ENCODE data around the gene RBKS. TPM values are rescaled to one million over a fixed set of nuclear protein-coding genes. Genes with fewer than 3 reads are reported as not detected.

Gene RBKS
- total and polyA plus RNA-seq, 2 of the 8 experiments (the other 6 are each of a cell fraction or from before 2014, with no cell fraction given), result 1.1 to 1.5 TPM

DNA sequence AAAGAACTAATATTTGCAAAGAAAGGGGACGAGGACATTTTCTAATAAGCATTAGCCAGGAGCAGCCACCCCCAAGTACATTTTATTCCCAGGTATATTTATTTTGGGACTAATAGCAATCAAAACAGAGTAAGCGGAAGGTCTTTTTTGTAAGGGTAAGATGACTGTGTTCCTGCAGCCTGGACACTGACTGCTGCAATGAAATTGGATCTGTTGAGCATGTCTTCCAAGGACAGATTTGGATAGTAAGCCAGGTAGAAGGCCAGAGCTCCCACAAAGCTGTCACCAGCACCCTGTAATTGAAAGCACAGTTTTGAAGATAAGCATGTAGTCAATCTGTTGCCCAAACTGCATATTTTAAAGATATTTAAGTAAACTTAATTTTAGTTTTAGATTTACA is 108.7 kb downstream of the RBKS start (continued):
- TF ChIP-seq, protein P1, sequence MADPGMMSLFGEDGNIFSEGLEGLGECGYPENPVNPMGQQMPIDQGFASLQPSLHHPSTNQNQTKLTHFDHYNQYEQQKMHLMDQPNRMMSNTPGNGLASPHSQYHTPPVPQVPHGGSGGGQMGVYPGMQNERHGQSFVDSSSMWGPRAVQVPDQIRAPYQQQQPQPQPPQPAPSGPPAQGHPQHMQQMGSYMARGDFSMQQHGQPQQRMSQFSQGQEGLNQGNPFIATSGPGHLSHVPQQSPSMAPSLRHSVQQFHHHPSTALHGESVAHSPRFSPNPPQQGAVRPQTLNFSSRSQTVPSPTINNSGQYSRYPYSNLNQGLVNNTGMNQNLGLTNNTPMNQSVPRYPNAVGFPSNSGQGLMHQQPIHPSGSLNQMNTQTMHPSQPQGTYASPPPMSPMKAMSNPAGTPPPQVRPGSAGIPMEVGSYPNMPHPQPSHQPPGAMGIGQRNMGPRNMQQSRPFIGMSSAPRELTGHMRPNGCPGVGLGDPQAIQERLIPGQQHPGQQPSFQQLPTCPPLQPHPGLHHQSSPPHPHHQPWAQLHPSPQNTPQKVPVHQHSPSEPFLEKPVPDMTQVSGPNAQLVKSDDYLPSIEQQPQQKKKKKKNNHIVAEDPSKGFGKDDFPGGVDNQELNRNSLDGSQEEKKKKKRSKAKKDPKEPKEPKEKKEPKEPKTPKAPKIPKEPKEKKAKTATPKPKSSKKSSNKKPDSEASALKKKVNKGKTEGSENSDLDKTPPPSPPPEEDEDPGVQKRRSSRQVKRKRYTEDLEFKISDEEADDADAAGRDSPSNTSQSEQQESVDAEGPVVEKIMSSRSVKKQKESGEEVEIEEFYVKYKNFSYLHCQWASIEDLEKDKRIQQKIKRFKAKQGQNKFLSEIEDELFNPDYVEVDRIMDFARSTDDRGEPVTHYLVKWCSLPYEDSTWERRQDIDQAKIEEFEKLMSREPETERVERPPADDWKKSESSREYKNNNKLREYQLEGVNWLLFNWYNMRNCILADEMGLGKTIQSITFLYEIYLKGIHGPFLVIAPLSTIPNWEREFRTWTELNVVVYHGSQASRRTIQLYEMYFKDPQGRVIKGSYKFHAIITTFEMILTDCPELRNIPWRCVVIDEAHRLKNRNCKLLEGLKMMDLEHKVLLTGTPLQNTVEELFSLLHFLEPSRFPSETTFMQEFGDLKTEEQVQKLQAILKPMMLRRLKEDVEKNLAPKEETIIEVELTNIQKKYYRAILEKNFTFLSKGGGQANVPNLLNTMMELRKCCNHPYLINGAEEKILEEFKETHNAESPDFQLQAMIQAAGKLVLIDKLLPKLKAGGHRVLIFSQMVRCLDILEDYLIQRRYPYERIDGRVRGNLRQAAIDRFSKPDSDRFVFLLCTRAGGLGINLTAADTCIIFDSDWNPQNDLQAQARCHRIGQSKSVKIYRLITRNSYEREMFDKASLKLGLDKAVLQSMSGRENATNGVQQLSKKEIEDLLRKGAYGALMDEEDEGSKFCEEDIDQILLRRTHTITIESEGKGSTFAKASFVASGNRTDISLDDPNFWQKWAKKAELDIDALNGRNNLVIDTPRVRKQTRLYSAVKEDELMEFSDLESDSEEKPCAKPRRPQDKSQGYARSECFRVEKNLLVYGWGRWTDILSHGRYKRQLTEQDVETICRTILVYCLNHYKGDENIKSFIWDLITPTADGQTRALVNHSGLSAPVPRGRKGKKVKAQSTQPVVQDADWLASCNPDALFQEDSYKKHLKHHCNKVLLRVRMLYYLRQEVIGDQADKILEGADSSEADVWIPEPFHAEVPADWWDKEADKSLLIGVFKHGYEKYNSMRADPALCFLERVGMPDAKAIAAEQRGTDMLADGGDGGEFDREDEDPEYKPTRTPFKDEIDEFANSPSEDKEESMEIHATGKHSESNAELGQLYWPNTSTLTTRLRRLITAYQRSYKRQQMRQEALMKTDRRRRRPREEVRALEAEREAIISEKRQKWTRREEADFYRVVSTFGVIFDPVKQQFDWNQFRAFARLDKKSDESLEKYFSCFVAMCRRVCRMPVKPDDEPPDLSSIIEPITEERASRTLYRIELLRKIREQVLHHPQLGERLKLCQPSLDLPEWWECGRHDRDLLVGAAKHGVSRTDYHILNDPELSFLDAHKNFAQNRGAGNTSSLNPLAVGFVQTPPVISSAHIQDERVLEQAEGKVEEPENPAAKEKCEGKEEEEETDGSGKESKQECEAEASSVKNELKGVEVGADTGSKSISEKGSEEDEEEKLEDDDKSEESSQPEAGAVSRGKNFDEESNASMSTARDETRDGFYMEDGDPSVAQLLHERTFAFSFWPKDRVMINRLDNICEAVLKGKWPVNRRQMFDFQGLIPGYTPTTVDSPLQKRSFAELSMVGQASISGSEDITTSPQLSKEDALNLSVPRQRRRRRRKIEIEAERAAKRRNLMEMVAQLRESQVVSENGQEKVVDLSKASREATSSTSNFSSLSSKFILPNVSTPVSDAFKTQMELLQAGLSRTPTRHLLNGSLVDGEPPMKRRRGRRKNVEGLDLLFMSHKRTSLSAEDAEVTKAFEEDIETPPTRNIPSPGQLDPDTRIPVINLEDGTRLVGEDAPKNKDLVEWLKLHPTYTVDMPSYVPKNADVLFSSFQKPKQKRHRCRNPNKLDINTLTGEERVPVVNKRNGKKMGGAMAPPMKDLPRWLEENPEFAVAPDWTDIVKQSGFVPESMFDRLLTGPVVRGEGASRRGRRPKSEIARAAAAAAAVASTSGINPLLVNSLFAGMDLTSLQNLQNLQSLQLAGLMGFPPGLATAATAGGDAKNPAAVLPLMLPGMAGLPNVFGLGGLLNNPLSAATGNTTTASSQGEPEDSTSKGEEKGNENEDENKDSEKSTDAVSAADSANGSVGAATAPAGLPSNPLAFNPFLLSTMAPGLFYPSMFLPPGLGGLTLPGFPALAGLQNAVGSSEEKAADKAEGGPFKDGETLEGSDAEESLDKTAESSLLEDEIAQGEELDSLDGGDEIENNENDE (IDR thresholded peaks at IDR 0.05; ENCODE audit: insufficient replicate concordance, low read length), result no peak
- TF ChIP-seq SIX5 (IDR thresholded peaks at IDR 0.05; ENCODE audit: low read depth, low read length) (no peak), JUN (IDR thresholded peaks at IDR 0.05; ENCODE audit: low read depth, low read length) (no peak), NANOG (IDR thresholded peaks at IDR 0.05; ENCODE audit: insufficient read depth, low read depth, low read length, poor library complexity, severe bottlenecking) (no peak), SIN3A (conservative IDR thresholded peaks at IDR 0.05 in 1 of 2, IDR thresholded peaks at IDR 0.05 in 1 of 2; ENCODE audit: low read depth in 1 of 2, low read length in 2 of 2) (no peak), KDM5A (IDR thresholded peaks at IDR 0.05; ENCODE audit: low read length) (no peak), CREB1 (IDR thresholded peaks at IDR 0.05) (no peak), HDAC2 (IDR thresholded peaks at IDR 0.05; ENCODE audit: borderline replicate concordance in 1 of 2, low read depth in 2 of 2, low read length in 2 of 2) (no peak), BRCA1 (IDR thresholded peaks at IDR 0.05; ENCODE audit: low read depth, low read length) (no peak), RXRA (IDR thresholded peaks at IDR 0.05; ENCODE audit: insufficient read depth, low read depth, low read length) (no peak), POLR2A (IDR thresholded peaks at IDR 0.05; ENCODE audit: control extremely low read depth in 1 of 2, low read depth in 2 of 2, low read length in 2 of 2) (no peak), MAFK (IDR thresholded peaks at IDR 0.05; ENCODE audit: low read depth, low read length) (no peak)

All from H1 (cell line).